Caco-2 (cell line): ENCODE data around the gene BCR. TPM values are rescaled to one million over a fixed set of nuclear protein-coding genes. Genes with fewer than 3 reads are reported as not detected.

Source experiments
- BruUV-seq: library from RNA; stranded (reverse); fragments of 400-500 nt; replicated peaks from 2 replicates; lab custom pipeline; 2021; lab: Mats Ljungman, UMichigan
- CTCF ChIA-PET: fragments of 300-600 bp; sonication (Branson Sonifier 250); formaldehyde crosslinking; loops from one replicate; lab custom pipeline; 2022; ENCODE audit warnings: antibody characterized with exemption; lab: Charles Lee
- POLR2A ChIA-PET: fragments of 300-600 bp; sonication (Branson Sonifier 250); formaldehyde crosslinking; loops from one replicate; lab custom pipeline; 2022; ENCODE audit warnings: antibody characterized with exemption; lab: Charles Lee
- DNase-seq, 2 experiments: peaks; one replicate each; pipeline versions ENCODE4 v3.0.0 to v3.0.0-alpha.2; 2020 to 2022
- H3K27me3 ChIP-seq: replicated peaks from 2 replicates; pipeline ENCODE4 v1.6.0; 2011; ENCODE audit warnings: low read length; ENCODE audit not compliant: control insufficient read depth, insufficient read depth
- H3K36me3 ChIP-seq: 2 replicates; pipeline ENCODE4 v1.5.1; 2011; ENCODE audit warnings: low read length; ENCODE audit not compliant: control insufficient read depth, insufficient read depth
- H3K4me1 ChIP-seq: fragments of 250-450 bp; sonication (Bioruptor Pico); 2 replicates; pipeline ENCODE4 v1.5.1; 2020; ENCODE audit warnings: mild to moderate bottlenecking
- H3K4me3 ChIP-seq: 2 replicates; pipeline ENCODE4 v1.5.1; 2011; ENCODE audit warnings: low read depth, mild to moderate bottlenecking, control low read depth, low read length
- H3K9me3 ChIP-seq: fragments of 250-450 bp; sonication (Bioruptor Pico); 2 replicates; pipeline ENCODE4 v1.5.1; 2020; ENCODE audit warnings: mild to moderate bottlenecking, moderate library complexity
- H3K27ac Mint-ChIP-seq: one replicate; pipeline ENCODE4 v1.8.0; 2022; ENCODE audit warnings: mixed read lengths; ENCODE audit not compliant: unreplicated experiment
- H3K27me3 Mint-ChIP-seq: one replicate; pipeline ENCODE4 v1.8.0; 2022; ENCODE audit warnings: mixed read lengths; ENCODE audit not compliant: insufficient read depth, unreplicated experiment
- H3K36me3 Mint-ChIP-seq: one replicate; pipeline ENCODE4 v1.8.0; 2022; ENCODE audit warnings: mild to moderate bottlenecking, mixed read lengths; ENCODE audit not compliant: insufficient read depth, unreplicated experiment
- H3K4me1 Mint-ChIP-seq: one replicate; pipeline ENCODE4 v1.8.0; 2022; ENCODE audit warnings: low read depth, mixed read lengths; ENCODE audit not compliant: unreplicated experiment
- H3K4me3 Mint-ChIP-seq: one replicate; pipeline ENCODE4 v1.8.0; 2022; ENCODE audit warnings: mild to moderate bottlenecking, moderate library complexity, mixed read lengths; ENCODE audit not compliant: unreplicated experiment
- H3K9me3 Mint-ChIP-seq: one replicate; pipeline ENCODE4 v1.8.0; 2022; ENCODE audit warnings: mixed read lengths; ENCODE audit not compliant: unreplicated experiment
- intact Hi-C: fragments of 100-400 bp; cut with micrococcal nuclease; formaldehyde crosslinking; loops from one replicate; pipeline ENCODE4 v1.10.0; 2022; ENCODE audit not compliant: unreplicated experiment
- total RNA-seq: library from RNA; stranded (reverse); gene quantifications from 2 replicates; pipeline ENCODE4 v1.2.3, GENCODE V29; 2022
- TF ChIP-seq, protein P1 (sequence below), 2 experiments: fragments of 200-600 bp in 1 of 2; IDR thresholded peaks; 1 replicate in 1 of 2; 2 replicates in 1 of 2; pipeline versions ENCODE4 v1.5.1 to v1.8.0; 2011 to 2022; ENCODE audit warnings: antibody characterized with exemption in 1 of 2, control low read depth in 1 of 2, inconsistent platforms in 1 of 2, low read depth in 1 of 2, low read length in 1 of 2, mild to moderate bottlenecking in 1 of 2, moderate library complexity in 1 of 2; ENCODE audit not compliant: insufficient read depth in 1 of 2, severe bottlenecking in 1 of 2, unreplicated experiment in 1 of 2

Gene BCR
- total RNA-seq, 1 experiment from 2014 or later = 87.4 TPM

DNA sequence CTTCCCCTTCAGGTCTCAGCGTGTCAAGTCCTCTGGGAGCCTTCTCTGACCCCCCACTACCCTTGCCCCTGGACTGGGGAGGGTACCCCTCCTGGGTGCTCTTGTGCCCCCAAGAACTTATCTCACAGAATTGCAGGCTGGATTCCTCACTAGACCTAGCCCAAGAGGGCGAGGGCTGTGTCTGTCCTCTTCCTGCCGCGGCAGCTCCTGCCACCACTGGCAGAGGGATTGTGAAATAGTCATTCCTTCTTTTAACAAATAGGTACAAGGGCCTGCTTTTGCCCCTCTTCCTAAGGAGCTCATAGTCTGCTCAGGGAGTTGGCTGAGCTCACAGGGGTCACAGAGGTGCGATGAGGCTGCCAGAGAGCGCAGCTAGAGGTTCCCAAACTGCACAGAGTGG is 29.5 kb upstream of the BCR start:
- H3K36me3 Mint-ChIP-seq = peaks cover 6% of the 10 kb centered on the region
- TF ChIP-seq, protein P1, sequence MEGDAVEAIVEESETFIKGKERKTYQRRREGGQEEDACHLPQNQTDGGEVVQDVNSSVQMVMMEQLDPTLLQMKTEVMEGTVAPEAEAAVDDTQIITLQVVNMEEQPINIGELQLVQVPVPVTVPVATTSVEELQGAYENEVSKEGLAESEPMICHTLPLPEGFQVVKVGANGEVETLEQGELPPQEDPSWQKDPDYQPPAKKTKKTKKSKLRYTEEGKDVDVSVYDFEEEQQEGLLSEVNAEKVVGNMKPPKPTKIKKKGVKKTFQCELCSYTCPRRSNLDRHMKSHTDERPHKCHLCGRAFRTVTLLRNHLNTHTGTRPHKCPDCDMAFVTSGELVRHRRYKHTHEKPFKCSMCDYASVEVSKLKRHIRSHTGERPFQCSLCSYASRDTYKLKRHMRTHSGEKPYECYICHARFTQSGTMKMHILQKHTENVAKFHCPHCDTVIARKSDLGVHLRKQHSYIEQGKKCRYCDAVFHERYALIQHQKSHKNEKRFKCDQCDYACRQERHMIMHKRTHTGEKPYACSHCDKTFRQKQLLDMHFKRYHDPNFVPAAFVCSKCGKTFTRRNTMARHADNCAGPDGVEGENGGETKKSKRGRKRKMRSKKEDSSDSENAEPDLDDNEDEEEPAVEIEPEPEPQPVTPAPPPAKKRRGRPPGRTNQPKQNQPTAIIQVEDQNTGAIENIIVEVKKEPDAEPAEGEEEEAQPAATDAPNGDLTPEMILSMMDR (IDR thresholded peaks at IDR 0.05; ENCODE audit: insufficient read depth in 1 of 2, low read depth in 1 of 2, low read length in 1 of 2, severe bottlenecking in 1 of 2, unreplicated experiment in 1 of 2) = no peak
- no peaks in the 10 kb centered on the region for H3K36me3 ChIP-seq
- DNase-seq = no peak
- intact Hi-C loops = no loop called here
- peaks cover 23% of the 10 kb centered on the region for H3K4me1 Mint-ChIP-seq
- H3K4me3 Mint-ChIP-seq = no peak overlapping the region
- H3K27me3 ChIP-seq = no peaks in the 10 kb centered on the region
- no peak overlapping the region for H3K4me3 ChIP-seq
- no peak overlapping the region for H3K27ac Mint-ChIP-seq
- peaks cover 38% of the 10 kb centered on the region for H3K4me1 ChIP-seq
- ChIA-PET CTCF (interaction anchor here (0.6 kb wide), 1 partner anchor 21 kb away, joined by 6 read pairs; no protein-coding TSS in a partner anchor), POLR2A (no interaction called here)
- no peaks in the 10 kb centered on the region for H3K9me3 ChIP-seq
- BruUV-seq = no TSS peak
- no peaks in the 10 kb centered on the region for H3K9me3 Mint-ChIP-seq
- H3K27me3 Mint-ChIP-seq = no peaks in the 10 kb centered on the region

DNA sequence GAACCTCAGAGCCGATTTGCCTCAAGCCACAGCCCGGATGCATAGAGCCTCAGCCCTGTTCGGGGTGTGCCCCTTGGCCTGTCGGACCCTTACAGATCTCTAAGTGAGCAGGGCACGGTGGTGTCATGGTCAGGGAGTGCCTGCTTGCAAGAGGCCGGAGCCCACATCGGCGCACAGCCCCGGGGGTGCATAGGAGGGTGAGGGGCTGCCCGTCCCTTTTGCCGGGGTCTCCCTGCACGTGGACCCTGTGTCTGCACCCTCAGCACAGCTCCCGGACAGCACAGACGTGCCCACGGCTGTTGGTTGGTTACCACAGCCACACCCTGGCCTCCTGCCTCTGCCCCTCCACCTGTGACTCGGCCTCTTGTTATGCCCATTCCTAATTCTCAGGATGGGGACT is 28.5 kb upstream of the BCR start:
- no TSS peak for BruUV-seq
- POLR2A ChIA-PET = no interaction called here

DNA sequence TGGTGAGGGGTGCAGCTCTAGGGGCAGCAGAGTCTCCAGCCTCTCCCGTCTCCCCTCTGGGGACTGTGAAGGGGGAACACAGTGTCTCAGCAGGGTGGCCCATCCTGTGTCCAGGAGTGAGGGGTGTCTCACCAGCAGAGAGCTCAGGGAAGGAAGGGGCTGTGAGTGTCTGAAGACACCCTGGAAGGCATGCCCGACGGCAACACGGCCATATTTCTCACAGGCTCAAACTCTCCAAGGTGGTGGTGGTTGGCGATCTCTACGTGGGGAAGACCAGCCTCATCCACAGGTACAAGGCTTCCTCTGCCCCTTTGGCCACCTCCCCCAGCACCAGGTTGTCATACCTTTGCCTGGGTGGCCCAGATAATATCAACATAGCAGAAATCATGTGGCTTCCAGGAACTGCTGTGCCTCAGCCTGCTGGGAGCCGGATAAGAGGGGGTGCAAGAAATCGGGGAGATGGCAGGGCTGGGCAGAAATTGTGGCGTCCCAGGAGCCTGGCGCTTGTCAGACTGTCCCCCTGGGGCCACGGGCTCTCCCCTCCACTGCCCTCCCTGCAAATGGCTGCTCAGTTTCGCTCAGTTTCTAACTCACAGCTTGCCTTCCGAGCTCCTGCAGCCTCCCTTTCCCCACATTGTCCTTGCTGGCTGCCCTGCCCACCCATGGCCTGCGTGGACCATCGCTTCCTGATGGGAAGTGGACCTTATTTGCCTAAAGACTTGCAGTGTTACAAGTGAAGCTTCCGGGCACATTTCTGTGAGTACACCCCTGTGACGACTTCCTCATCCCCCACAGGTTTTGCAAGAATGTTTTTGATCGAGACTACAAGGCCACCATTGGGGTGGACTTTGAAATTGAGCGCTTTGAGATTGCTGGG is 27.8 kb upstream of the BCR start:
- peaks cover 26% of the 10 kb centered on the region for H3K4me1 Mint-ChIP-seq
- POLR2A ChIA-PET = interaction anchor here (0.6 kb wide), 1 partner anchor 10 kb away, joined by 6 read pairs; no protein-coding TSS in a partner anchor
- intact Hi-C loops = no loop called here

More for the DNA sequence above, 28.5 kb upstream of the BCR start:
- H3K36me3 ChIP-seq = no peaks in the 10 kb centered on the region
- Mint-ChIP-seq H3K27ac (no peak overlapping the region), H3K4me1 (peaks cover 27% of the 10 kb centered on the region), H3K9me3 (no peaks in the 10 kb centered on the region), H3K27me3 (no peaks in the 10 kb centered on the region), H3K4me3 (no peak overlapping the region), H3K36me3 (peaks cover 6% of the 10 kb centered on the region)
- H3K4me3 ChIP-seq = no peak overlapping the region
- no peaks in the 10 kb centered on the region for H3K27me3 ChIP-seq
- H3K9me3 ChIP-seq = no peaks in the 10 kb centered on the region
- intact Hi-C loops = no loop called here
- CTCF ChIA-PET = no interaction called here
- peaks cover 40% of the 10 kb centered on the region for H3K4me1 ChIP-seq
- DNase-seq = no peak
- TF ChIP-seq, protein P1 (IDR thresholded peaks at IDR 0.05; ENCODE audit: insufficient read depth in 1 of 2, low read depth in 1 of 2, low read length in 1 of 2, severe bottlenecking in 1 of 2, unreplicated experiment in 1 of 2) = no peak

More for the DNA sequence above, 27.8 kb upstream of the BCR start:
- no peaks in the 10 kb centered on the region for H3K9me3 Mint-ChIP-seq
- no TSS peak for BruUV-seq
- peaks cover 38% of the 10 kb centered on the region for H3K4me1 ChIP-seq
- no peak overlapping the region for H3K27ac Mint-ChIP-seq
- DNase-seq = no peak
- no peaks in the 10 kb centered on the region for H3K27me3 ChIP-seq
- no peak overlapping the region for H3K4me3 Mint-ChIP-seq
- peaks cover 6% of the 10 kb centered on the region for H3K36me3 Mint-ChIP-seq
- TF ChIP-seq, protein P1 (IDR thresholded peaks at IDR 0.05; ENCODE audit: insufficient read depth in 1 of 2, low read depth in 1 of 2, low read length in 1 of 2, severe bottlenecking in 1 of 2, unreplicated experiment in 1 of 2) = no peak
- no peaks in the 10 kb centered on the region for H3K36me3 ChIP-seq
- no peaks in the 10 kb centered on the region for H3K27me3 Mint-ChIP-seq
- CTCF ChIA-PET = interaction anchor here (1.7 kb wide), 1 partner anchor 129 kb away, joined by 4 read pairs; no protein-coding TSS in a partner anchor
- no peak overlapping the region for H3K4me3 ChIP-seq
- H3K9me3 ChIP-seq = no peaks in the 10 kb centered on the region
